ENCODE measurements around the gene CCDC27.

- TF ChIP-seq EZH2 (IDR thresholded peaks at IDR 0.05; ENCODE audit: low read depth, low read length, severe bottlenecking) (no peak), HDAC6 (IDR thresholded peaks at IDR 0.05; ENCODE audit: low read depth, low read length) (no peak)
Observed at GRCh38 chr1:3738943-3739342, 13.3 kb upstream of the CCDC27 start.

All from H1 (cell line).